Stimulated activated CD8-positive, alpha-beta memory T cell treated with anti-CD3 and anti-CD28 coated beads, Interleukin-4, amount 100 ng/mL, for 48 hours (primary cell): ENCODE results near the gene GOLGA6L22.
"Not testable (repeated sequence)": the region's sequence is repeated elsewhere in the genome, so short reads cannot be mapped to it uniquely, and the experiment has no call there.

ENCODE experiments used
- DNase-seq: peaks from one replicate; pipeline ENCODE4 v3.0.0-alpha.2; 2020

The GOLGA6L22 gene, protein sequence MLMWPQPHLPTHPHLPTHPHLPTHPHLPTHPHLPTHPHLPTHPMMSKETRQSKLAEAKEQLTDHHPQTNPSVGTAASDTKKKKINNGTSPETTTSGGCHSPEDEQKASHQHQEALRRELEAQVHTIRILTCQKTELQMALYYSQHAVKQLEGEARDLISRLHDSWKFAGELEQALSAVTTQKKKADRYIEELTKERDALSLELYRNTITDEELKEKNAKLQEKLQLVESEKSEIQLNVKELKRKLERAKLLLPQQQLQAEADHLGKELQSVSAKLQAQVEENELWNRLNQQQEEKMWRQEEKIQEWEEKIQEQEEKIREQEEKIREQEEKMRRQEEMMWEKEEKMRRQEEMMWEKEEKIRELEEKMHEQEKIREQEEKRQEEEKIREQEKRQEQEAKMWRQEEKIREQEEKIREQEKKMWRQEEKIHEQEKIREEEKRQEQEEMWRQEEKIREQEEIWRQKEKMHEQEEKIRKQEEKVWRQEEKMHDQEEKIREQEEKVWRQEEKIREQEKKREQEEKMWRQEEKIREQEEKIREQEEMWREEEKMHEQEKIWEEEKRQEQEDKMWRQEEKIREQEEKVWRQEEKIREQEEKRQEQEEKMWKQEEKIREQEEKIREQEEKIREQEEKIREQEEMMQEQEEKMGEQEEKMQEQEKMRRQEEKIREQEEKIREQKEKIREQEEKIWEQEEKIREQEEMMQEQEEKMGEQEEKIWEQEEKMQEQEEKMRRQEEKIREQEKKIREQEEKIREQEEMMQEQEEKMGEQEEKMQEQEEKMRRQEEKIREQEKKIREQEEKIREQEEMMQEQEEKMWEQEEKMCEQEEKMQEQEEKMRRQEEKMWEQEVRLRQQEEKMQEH

DNA sequence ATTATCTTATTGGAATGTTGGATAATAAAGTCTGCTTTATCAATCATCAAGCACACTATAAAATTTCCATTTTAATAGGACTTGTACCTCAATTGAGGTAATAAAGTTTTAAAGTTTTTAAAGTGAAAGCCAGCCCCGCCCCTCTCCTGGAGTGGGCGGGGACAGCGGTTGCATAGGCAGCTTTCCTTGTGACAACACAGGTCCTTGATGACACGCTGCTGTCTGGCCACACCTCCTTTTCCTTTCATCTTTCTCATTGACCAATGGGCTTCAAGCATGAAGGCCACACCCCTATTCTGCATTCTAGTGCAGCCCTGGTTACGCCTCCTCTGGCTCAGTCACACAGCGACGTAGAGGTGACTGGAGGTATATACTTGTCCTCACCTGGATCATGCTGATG is at the start of gene GOLGA6L22:
TSS of gene GOLGA6L22 (plus strand) at position 301 of the 400 bp plus-strand sequence. CDS start at position 392, 91 bp downstream.
- DNase-seq: not testable (repeated sequence)

DNA sequence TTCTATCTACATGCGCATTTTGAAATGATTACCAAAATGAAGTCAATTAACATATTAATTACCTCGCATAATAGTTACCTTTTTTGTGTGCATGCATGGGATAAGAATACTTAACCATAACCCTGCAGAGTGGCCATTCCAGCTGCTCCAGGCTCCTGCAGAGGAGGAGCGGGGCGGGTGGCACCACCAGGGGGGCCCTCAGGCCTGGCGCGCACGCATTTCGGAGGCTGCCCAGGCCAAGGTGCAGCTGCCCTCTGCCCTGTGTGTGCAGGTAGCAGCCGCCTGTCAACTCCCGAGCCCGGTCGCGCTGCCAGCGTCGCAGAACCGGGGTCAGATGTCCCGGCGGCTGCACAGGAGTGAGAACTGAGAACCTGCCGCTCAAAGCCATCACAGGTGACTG is 41.4 kb upstream of the GOLGA6L22 start:
- not testable (repeated sequence) for DNase-seq

DNA sequence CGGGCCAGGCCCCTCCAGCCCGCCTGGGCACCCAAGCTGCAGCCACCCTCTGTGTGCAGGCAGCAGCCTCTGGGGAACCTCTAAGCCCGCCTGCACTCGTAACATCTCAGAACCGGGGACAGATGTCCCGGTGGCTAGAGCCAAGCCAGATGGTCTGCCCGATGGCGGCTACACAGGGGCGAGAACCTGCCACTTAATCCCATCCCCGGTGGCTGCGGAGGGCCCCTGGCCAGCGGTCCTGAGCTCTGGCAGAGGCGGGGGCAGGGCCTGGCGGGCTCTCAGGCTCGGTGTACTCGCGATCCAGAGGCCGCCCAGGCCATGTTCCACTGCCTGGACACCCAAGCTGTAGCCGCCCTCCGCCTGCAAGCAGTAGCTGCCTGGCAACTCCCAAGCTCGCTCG is 40.9 kb upstream of the GOLGA6L22 start:
- not testable (repeated sequence) for DNase-seq

DNA sequence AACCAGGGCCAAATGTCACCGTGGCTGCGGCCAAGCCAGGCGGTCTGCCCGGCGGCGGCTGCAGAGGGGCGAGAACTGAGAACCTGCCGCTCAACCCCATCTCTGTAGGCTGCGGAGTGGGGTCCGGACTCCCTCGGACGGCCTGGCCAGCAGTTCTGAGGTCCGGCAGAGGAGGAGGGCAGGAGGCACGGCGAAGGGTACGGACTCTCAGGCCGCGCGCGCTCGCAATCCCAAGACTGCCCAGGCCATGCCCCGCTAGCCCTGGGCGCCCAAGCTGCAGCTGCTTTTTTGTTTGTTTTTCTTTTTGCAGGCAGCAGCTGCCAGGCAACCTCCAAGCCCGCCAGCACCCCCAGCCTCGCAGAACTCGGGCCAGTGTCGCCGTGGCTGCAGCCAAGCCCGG is 40.5 kb upstream of the GOLGA6L22 start:
- DNase-seq: not testable (repeated sequence)

DNA sequence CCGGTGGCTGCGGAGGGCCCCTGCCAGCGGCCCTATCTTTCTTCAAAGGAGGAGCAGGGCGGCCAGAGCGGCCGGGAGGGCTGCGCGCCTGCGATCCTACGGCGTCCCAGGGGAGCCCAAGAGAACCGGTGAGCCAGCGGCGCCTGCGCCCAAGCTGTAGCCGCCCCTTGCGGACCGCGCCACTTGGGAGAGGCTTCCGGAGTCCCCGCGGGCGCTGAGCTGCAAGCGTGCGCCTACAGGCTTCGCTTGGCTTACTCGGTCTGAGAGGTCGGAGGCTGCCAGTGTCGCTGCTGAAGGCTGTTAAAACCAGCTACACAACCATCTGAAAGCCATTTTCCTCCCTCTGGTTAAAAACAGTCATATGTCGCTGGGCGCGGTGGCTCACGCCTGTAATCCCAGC is 40.0 kb upstream of the GOLGA6L22 start:
- DNase-seq: not testable (repeated sequence)

DNA sequence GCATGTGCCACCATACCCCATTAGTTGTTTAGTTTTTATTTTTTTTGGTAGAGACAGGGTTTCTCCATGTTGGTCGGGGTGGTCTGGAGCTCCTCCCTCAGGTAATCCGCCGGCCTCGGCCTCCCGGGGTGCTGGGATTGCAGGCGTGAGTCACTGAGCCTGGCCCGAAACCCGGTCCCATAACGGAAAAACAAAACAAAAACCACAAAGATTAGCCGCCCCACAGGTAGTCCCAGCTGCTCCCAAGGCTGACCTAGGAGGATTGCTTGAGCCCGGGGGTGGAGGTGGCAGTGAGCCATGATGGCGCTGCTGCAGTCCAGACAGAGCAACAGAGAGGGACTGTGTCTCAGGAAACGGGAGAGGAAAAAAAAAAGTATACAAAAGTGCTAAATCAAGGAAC is 38.4 kb upstream of the GOLGA6L22 start:
- not testable (repeated sequence) for DNase-seq

DNA sequence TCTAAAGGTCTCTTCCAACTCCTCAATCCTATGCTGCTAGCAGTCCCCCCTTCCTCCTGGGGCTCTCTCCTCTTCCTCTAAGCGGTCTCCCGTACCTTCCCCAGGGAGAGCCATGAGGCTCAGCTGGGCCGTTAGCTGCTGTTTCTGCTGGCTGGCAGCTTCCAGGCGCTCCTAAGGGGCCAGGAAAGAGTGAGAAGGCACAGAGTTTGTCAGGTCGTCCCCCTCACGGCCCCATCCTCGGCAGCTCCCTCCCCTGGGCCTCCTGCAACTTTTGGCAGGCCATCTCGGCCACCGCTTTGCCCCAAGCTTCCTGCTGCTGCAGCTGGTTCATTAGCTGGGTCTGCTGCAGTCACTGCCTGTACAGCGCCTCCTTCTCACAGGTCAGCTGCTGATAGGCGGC is 29.3 kb upstream of the GOLGA6L22 start:
- DNase-seq: not testable (repeated sequence)

DNA sequence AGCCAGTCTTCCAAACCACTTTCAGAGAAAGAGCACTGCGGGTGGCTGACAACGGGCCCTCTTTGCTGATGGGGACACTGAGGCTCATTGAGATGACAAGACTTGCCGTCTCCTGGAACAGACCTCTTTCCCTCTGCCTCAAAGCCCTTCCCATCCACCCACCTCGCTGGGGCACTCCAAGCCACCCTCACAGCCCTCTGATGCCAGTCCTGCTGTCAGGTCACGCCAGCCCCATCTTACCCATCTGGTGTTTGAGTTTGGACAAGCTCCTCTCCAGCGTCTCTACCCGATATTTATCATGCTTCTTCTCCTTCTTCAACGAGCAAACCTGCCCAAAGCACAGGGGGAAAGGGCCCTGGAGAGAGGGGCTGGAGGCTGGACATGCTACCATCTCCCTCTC is 27.0 kb upstream of the GOLGA6L22 start:
- DNase-seq: not testable (repeated sequence)

DNA sequence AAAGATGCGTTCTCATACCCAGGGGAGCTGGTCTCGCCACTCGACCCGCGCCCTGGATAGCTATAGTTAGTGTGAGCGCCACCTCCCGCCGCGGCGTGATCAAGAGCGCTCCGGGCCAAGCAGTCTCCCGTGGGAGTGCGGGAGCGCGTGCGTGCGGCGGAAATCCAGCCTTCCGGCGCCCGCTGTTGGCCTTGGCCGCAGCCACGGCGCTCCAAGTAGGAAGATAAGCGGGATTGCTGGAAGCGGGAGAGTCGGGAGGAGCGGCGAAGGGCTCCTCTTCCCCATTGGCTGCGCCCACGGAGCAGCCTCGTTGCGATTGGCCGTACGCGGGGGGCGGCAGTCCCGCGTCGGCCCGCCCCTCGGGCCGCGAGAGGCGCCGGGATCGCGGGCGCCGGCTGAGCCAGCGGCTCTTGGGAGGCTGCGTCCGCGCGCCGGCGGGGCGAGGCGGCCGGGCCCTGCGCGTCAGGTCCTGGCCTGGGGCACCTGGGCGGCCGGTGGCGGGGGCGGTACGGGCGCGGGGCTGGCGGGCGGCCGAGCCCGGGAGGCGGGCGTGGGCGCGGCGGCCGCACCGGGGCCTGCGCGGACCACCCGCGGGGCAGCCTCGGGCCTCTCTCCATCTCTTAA is 35.9 kb downstream of the GOLGA6L22 start:
- DNase-seq: peak; percentile 40

DNA sequence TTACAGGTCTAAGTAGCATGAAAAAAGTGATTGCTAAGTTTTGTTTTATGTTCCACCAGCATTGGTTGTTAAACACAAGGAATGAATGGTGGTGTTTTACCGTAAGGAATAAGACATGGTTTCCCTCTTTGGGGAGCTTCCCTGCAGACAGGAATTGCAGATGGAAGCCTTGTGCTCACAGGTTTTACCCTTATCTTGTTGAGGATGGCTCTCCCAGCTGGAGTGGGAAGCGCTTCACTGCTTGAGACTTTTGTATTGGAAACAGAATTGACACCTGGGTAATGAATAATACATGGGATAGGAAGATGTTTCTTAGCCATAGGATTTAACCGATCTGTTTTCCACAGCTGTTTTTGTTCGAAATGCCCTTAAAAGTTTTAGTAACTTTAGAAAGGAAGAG is 38.5 kb downstream of the GOLGA6L22 start:
- not testable (repeated sequence) for DNase-seq

DNA sequence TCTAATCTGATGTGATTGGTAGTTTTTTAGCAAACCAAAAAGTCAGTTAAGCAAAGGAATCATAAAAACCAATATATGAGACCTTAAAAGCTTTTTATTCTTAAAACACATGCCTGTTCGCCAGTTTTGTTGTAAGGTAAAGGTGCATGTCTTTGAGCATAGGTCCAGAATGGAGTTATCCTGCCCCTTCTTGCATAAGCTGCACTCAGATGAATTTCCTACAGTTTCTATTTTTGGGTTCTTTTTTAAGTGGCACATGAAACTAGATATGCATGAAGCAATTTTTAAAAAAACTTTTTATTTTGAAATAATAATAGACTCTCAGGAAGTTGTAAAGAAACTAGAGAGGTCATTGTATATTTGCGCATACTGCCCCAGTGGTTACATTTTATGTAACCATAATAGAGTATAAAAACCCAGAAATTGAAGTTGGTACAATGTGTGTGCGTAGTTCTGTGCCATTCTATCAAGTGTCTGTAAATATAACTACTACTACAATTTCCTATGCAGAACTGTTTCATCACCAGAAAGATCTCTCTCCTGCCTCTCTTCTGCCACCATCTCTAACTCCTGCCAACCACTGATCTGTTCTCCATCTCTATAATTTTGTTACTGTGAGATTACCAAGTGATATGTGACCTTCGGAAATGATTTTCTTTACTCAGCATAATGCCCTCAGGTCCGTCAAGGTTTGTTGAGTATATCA is 39.7 kb downstream of the GOLGA6L22 start:
- DNase-seq: not testable (repeated sequence)

DNA sequence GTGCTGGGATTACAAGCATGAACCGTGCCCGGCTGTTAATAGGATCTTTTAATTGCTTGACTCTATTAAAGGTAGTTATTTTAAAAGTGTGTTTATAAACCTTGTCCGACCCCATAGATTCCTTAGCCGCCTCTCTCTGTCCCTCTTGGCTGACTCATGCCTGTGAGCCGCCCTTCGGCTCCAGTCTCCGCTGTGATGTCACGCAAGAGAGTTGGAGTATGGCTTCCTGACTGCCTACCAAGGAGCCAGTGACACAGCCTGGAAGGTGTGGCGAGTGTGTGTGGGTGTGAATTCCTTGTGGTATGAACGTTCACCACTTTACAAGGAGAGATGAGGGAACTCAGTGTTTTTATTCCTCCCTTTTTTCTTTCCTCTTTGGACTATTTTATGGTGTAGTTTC is 43.6 kb downstream of the GOLGA6L22 start:
- not testable (repeated sequence) for DNase-seq

DNA sequence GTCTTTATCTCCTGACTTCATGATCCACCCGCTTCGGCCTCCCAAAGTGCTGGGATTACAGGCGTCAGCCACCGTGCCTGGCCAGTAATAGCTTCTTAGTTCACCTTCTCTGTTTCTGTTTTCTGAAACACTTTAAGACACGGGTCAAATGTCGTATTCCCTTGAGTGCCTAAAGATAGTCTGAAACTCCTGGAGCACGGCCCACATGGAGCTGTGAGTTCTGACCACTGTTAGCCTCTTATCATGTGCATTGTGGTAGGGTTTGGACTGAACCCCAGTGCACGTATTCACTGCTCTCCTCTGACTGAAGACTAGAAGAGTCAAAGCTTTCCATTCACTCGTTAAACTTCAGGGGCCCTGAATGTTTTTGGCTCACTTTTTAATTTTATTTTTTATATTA is 48.3 kb downstream of the GOLGA6L22 start:
- not testable (repeated sequence) for DNase-seq

DNA sequence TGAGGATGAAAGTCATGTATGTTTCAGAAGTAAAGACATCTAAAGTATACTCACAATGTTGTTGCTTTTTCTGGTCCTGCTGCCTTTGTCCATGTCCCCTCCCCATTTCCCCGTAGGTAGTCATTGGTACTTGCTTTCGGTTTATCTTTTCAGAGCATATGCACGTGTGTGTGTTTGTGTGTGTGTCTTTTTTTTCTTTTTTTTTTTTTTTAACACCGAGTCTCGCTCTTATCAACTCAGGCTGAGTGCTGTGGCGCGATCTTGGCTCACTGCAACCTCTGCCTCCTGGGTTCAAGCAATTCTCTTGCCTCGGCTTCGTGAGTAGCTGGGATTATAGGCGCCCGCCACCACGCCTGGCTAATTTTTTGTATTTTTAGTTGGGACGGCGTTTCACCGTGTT is 57.4 kb downstream of the GOLGA6L22 start:
- DNase-seq: not testable (repeated sequence)
